ENCODE data around the gene PLPPR1.

PLPPR1 gene

GRCh38 chr9:101131326-101131725, 102.8 kb downstream of the PLPPR1 start:
- TF ChIP-seq CTCF (IDR thresholded peaks at IDR 0.05; ENCODE audit: low read depth, low read length, missing control alignments) = no peak
- no peak overlapping the region for H3K4me3 ChIP-seq (ENCODE audit: low read depth, low read length)
- DNase-seq (ENCODE audit: low read depth) = no peak

- no peak overlapping the region for H3K4me3 ChIP-seq (ENCODE audit: low read depth, low read length)
- DNase-seq (ENCODE audit: low read depth) = no peak
- TF ChIP-seq CTCF (IDR thresholded peaks at IDR 0.05; ENCODE audit: low read depth, low read length, missing control alignments) = no peak
Observed at GRCh38 chr9:101132801-101133200, 104.3 kb downstream of the PLPPR1 start.

- no peak for DNase-seq (ENCODE audit: low read depth)
- no peak for TF ChIP-seq CTCF (IDR thresholded peaks at IDR 0.05; ENCODE audit: low read depth, low read length, missing control alignments)
- H3K4me3 ChIP-seq (ENCODE audit: low read depth, low read length) = no peak overlapping the region
Observed at GRCh38 chr9:101138509-101138908, 110.0 kb downstream of the PLPPR1 start.

- no peak overlapping the region for H3K4me3 ChIP-seq (ENCODE audit: low read depth, low read length)
- no peak for TF ChIP-seq CTCF (IDR thresholded peaks at IDR 0.05; ENCODE audit: low read depth, low read length, missing control alignments)
- DNase-seq (ENCODE audit: low read depth) = no peak
Observed at GRCh38 chr9:101139082-101139481, 110.6 kb downstream of the PLPPR1 start.

- TF ChIP-seq CTCF (IDR thresholded peaks at IDR 0.05; ENCODE audit: low read depth, low read length, missing control alignments) = no peak
- DNase-seq (ENCODE audit: low read depth) = no peak
Observed at GRCh38 chr9:101140764-101141163, 112.2 kb downstream of the PLPPR1 start.

GRCh38 chr9:101146508-101146907, 118.0 kb downstream of the PLPPR1 start:
- TF ChIP-seq CTCF (IDR thresholded peaks at IDR 0.05; ENCODE audit: low read depth, low read length, missing control alignments) = no peak
- no peak for DNase-seq (ENCODE audit: low read depth)
- H3K4me3 ChIP-seq (ENCODE audit: low read depth, low read length) = no peak overlapping the region

More at GRCh38 chr9:101140764-101141163, 112.2 kb downstream of the PLPPR1 start:
- no peak overlapping the region for H3K4me3 ChIP-seq (ENCODE audit: low read depth, low read length)

- DNase-seq (ENCODE audit: low read depth) = no peak
- H3K4me3 ChIP-seq (ENCODE audit: low read depth, low read length) = no peak overlapping the region
- TF ChIP-seq CTCF (IDR thresholded peaks at IDR 0.05; ENCODE audit: low read depth, low read length, missing control alignments) = no peak
Observed at GRCh38 chr9:101148344-101148743, 119.8 kb downstream of the PLPPR1 start.
